ENCODE measurements around the gene SRRM4. TPM values are rescaled to one million over a fixed set of nuclear protein-coding genes. Genes with fewer than 3 reads are reported as not detected.

The SRRM4 gene
- total RNA-seq, 2 donors from 2014 or later, result 0.27 TPM; not detected in 1

GRCh38 chr12:119071176-119071575 lies 89.8 kb downstream of the SRRM4 start:
- no peaks in the 10 kb centered on the region for H3K36me3 ChIP-seq
- no peaks in the 10 kb centered on the region for H3K4me1 ChIP-seq
- H3K9me3 ChIP-seq, result no peaks in the 10 kb centered on the region
- no peak overlapping the region for H3K27ac ChIP-seq
- no peaks in the 10 kb centered on the region for H3K27me3 ChIP-seq
- intact Hi-C loops (cut with DNase I), result no loop called here
- H3K4me3 ChIP-seq, result no peak overlapping the region
- no peak for TF ChIP-seq CTCF (IDR thresholded peaks at IDR 0.05)
- no peak for DNase-seq
- H3K9ac ChIP-seq (ENCODE audit: low read depth in 2 of 2, low read length in 2 of 2), result no peak overlapping the region

- H3K27me3 ChIP-seq, result no peaks in the 10 kb centered on the region
- H3K4me1 ChIP-seq, result no peaks in the 10 kb centered on the region
- intact Hi-C loops (cut with DNase I), result no loop called here
- H3K36me3 ChIP-seq, result no peaks in the 10 kb centered on the region
- no peak overlapping the region for H3K4me3 ChIP-seq
- H3K9ac ChIP-seq (ENCODE audit: low read depth in 2 of 2, low read length in 2 of 2), result no peak overlapping the region
- TF ChIP-seq CTCF (IDR thresholded peaks at IDR 0.05), result no peak
- no peaks in the 10 kb centered on the region for H3K9me3 ChIP-seq
- no peak for DNase-seq
- no peak overlapping the region for H3K27ac ChIP-seq
Measured at GRCh38 chr12:119071638-119072231, 90.4 kb downstream of the SRRM4 start.

- Histone ChIP-seq H3K4me1 (no peaks in the 10 kb centered on the region), H3K9ac (ENCODE audit: low read depth in 2 of 2, low read length in 2 of 2) (no peak overlapping the region), H3K4me3 (no peak overlapping the region), H3K36me3 (no peaks in the 10 kb centered on the region), H3K9me3 (no peaks in the 10 kb centered on the region), H3K27me3 (no peaks in the 10 kb centered on the region), H3K27ac (no peak overlapping the region)
- no peak for TF ChIP-seq CTCF (IDR thresholded peaks at IDR 0.05)
- intact Hi-C loops (cut with DNase I), result no loop called here
- DNase-seq, result no peak
Measured at GRCh38 chr12:119072440-119072839, 91.1 kb downstream of the SRRM4 start.

- no peak overlapping the region for H3K9ac ChIP-seq (ENCODE audit: low read depth in 2 of 2, low read length in 2 of 2)
- no peaks in the 10 kb centered on the region for H3K27me3 ChIP-seq
- intact Hi-C loops (cut with DNase I), result no loop called here
- DNase-seq, result no peak
- TF ChIP-seq CTCF (IDR thresholded peaks at IDR 0.05), result no peak
- no peaks in the 10 kb centered on the region for H3K9me3 ChIP-seq
- no peak overlapping the region for H3K4me3 ChIP-seq
- no peak overlapping the region for H3K27ac ChIP-seq
- H3K4me1 ChIP-seq, result no peaks in the 10 kb centered on the region
- H3K36me3 ChIP-seq, result no peaks in the 10 kb centered on the region
Measured at GRCh38 chr12:119075222-119075787, 94.0 kb downstream of the SRRM4 start.

GRCh38 chr12:119075918-119076317 lies 94.6 kb downstream of the SRRM4 start:
- H3K9me3 ChIP-seq, result no peaks in the 10 kb centered on the region
- intact Hi-C loops (cut with DNase I), result no loop called here
- H3K9ac ChIP-seq (ENCODE audit: low read depth in 2 of 2, low read length in 2 of 2), result no peak overlapping the region
- no peak overlapping the region for H3K27ac ChIP-seq
- DNase-seq, result no peak
- H3K27me3 ChIP-seq, result no peaks in the 10 kb centered on the region
- no peak for TF ChIP-seq CTCF (IDR thresholded peaks at IDR 0.05)
- no peak overlapping the region for H3K4me3 ChIP-seq
- H3K4me1 ChIP-seq, result no peaks in the 10 kb centered on the region
- no peaks in the 10 kb centered on the region for H3K36me3 ChIP-seq

Data from colonic mucosa (tissue), 4 donors.